Right lobe of liver (tissue), 6 donors: ENCODE data around the gene HIF1AN. TPM values are rescaled to one million over a fixed set of nuclear protein-coding genes. Genes with fewer than 3 reads are reported as not detected.
A peak's percentile ranks its signal among the peaks of the same experiment; 100 is the strongest.

ENCODE experiments used
- ATAC-seq, 4 donors: fragments of 200-7000 bp; cut with Tn5 transposase; one replicate each; pipeline ENCODE4 v1.9.1; 2020; ENCODE audit warnings: mild to moderate bottlenecking in 4 of 4, moderate library complexity in 4 of 4
- DNase-seq, 3 donors: peaks; one replicate each; pipeline ENCODE4 v3.0.0-alpha.2; 2020
- H3K27ac ChIP-seq, 3 donors: fragments of 200-600 bp; one replicate each; pipeline ENCODE4 v1.8.0; 2022
- H3K27me3 ChIP-seq, 2 donors: fragments of 200-600 bp; one replicate each; pipeline ENCODE4 v1.8.0; 2022
- H3K36me3 ChIP-seq, 4 donors: fragments of 200-600 bp; sonication (generic) in 1 of 4; one replicate each; pipeline versions ENCODE4 v1.5.1 to v1.8.0; 2017 to 2022; ENCODE audit warnings: control low read depth in 1 of 4
- H3K4me1 ChIP-seq, 4 donors: fragments of 200-600 bp; sonication (generic) in 1 of 4; one replicate each; pipeline versions ENCODE4 v1.5.1 to v1.8.0; 2017 to 2022; ENCODE audit warnings: control low read depth in 1 of 4
- H3K4me3 ChIP-seq, 3 donors: fragments of 200-600 bp; one replicate each; pipeline ENCODE4 v1.8.0; 2022
- H3K9me3 ChIP-seq, 4 donors: fragments of 200-600 bp; sonication (generic) in 1 of 4; one replicate each; pipeline versions ENCODE4 v1.5.1 to v1.8.0; 2017 to 2022; ENCODE audit warnings: control low read depth in 1 of 4
- CTCF ChIP-seq, 4 donors: fragments of 200-600 bp in 3 of 4; fragments of 450-650 bp in 1 of 4; IDR thresholded peaks; one replicate each; pipeline versions ENCODE4 v1.5.1 to v1.8.0; 2016 to 2022; ENCODE audit warnings: antibody characterized with exemption in 4 of 4, mild to moderate bottlenecking in 2 of 4
- POLR2A ChIP-seq: fragments of 450-650 bp; IDR thresholded peaks from one replicate; pipeline ENCODE4 v1.6.1; 2017; ENCODE audit warnings: antibody characterized with exemption, mild to moderate bottlenecking
- WGBS: methylation state at CpG from one replicate; pipeline ENCODE4 v1.1.6; 2018; ENCODE audit warnings: low coverage, low lambda C conversion rate; ENCODE audit not compliant: insufficient coverage; ENCODE audit errors: missing lambda C conversion rate; 5-methylcytosine and 5-hydroxymethylcytosine counted together
- intact Hi-C, 2 donors: fragments of 100-400 bp; cut with DNase I; formaldehyde crosslinking; loops; one replicate each; pipeline versions ENCODE4 v1.11.2 to v1.14.1; 2022
- total RNA-seq, 6 experiments: library from RNA; depleted of rRNA in 2 of 6; stranded (reverse); fragments of >200 nt in 2 of 6; fragmentation: NEBNext Ultra II Directional in 3 of 6; extraction: Animal tissue kit (Norgen Biotek cat#: 25700) in 3 of 6; gene quantifications; one replicate each; pipeline versions ENCODE4 v1.1.0 to v1.2.4, GENCODE V29; 2016 to 2023
- donor health status: DM: no; HTN: yes; CAD: no.
- donor health status: DM: no; HTN: no; CAD: no.
- donor health status: DM: no; HTN: no; CAD: no.
- donor health status: DM: no; HTN: yes; CAD: no.
- donor health status: DM: no; HTN: yes; CAD: no.

The HIF1AN gene
- total RNA-seq, 6 experiments from 2014 or later = 4.5 to 13.9 (median 11.3) TPM

GRCh38 chr10:100516847-100517246, 18.9 kb upstream of the HIF1AN start:
- DNase-seq (peak; percentile 54 to 82 (median 78)), ATAC-seq (peak; percentile 71 to 78 (median 75))
- Histone ChIP-seq H3K4me3 (no peak overlapping the region), H3K36me3 (no peaks in the 10 kb centered on the region), H3K27me3 (no peaks in the 10 kb centered on the region), H3K9me3 (no peaks in the 10 kb centered on the region), H3K27ac (peak overlapping the region in 1 of 3 donors; percentile 1), H3K4me1 (peaks cover 0 to 40% (median 11%) of the 10 kb centered on the region in 4 donors)
- intact Hi-C loops = no loop called here
- WGBS = 40% methylated on average over 2 of the region's 2 CpGs
- TF ChIP-seq CTCF (IDR thresholded peaks at IDR 0.05) = peak; percentile 33 to 65 (median 53)
- no peak for TF ChIP-seq POLR2A

DNA sequence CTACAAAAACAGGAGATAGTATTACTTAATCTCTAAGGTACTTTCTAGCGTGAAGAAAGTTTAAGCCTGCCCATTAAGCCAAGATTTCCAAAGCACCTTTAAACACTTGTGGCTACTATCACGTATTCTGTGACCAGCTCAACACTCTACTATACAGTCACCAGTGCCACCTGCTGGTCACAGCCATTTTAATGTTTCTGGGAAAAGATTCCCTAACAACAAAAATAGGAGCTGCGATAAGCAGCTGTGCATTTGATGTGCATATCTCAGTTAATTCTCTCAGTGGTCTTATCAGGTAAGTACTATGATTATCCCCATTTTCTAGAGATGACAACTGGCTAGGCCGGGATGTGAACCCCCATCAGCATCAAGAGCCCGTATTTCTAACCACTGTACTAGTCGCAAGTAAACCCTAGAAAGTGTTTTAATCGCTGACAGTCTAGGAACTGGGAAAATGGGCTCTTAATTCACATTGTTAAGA, 16.9 kb upstream of the HIF1AN start:
- DNase-seq (peak in 2 of 3 donors; percentile 43 to 69), ATAC-seq (peak; percentile 64 to 75 (median 72))
- no peaks in the 10 kb centered on the region for H3K27me3 ChIP-seq
- intact Hi-C loops = no loop called here
- H3K9me3 ChIP-seq = no peaks in the 10 kb centered on the region
- H3K4me1 ChIP-seq = peaks cover 0 to 40% (median 11%) of the 10 kb centered on the region in 4 donors
- no peak for TF ChIP-seq POLR2A
- TF ChIP-seq CTCF (IDR thresholded peaks at IDR 0.05) = peak; percentile 69 to 81 (median 72)
- WGBS = 11% methylated on average over 7 of the region's 7 CpGs
- H3K36me3 ChIP-seq = peaks cover 0 to 9% (median 4%) of the 10 kb centered on the region in 4 donors
- H3K27ac ChIP-seq = no peak overlapping the region
- peak overlapping the region; percentile 47 to 59 (median 59) for H3K4me3 ChIP-seq

- peak within 1 kb of the TSS; percentile 47 to 59 (median 59) for H3K4me3 ChIP-seq
- intact Hi-C loops = no loop called here
Measured at GRCh38 chr10:100519311-100520051, 16.3 kb upstream of the HIF1AN start, which contains the start of gene SEC31B. Gene SEC31B, minus strand, starts transcription at chr10:100519861. Its CDS starts 2,909 bp downstream, at chr10:100516952.

GRCh38 chr10:100520811-100521210, 14.9 kb upstream of the HIF1AN start:
- intact Hi-C loops = no loop called here
- DNase-seq = no peak

More at GRCh38 chr10:100519311-100520051, 16.3 kb upstream of the HIF1AN start, which contains the start of gene SEC31B:
- ATAC-seq = peak; percentile 79 to 92 (median 88)
- Histone ChIP-seq H3K4me1 (peaks cover 0 to 40% (median 11%) of the 10 kb centered on the region in 4 donors), H3K27ac (peak within 1 kb of the TSS in 2 of 3 donors; percentile 16 to 39), H3K27me3 (no peaks in the 10 kb centered on the region), H3K36me3 (peaks cover 0 to 15% (median 8%) of the 10 kb centered on the region in 4 donors), H3K9me3 (no peaks in the 10 kb centered on the region)
- 15% methylated on average over 31 of the region's 72 CpGs for WGBS
- peak; percentile 72 to 82 (median 81) for DNase-seq
- TF ChIP-seq CTCF (IDR thresholded peaks at IDR 0.05) = no peak
- TF ChIP-seq POLR2A = no peak

More at GRCh38 chr10:100520811-100521210, 14.9 kb upstream of the HIF1AN start:
- 84% methylated on average over 3 of the region's 3 CpGs for WGBS
- TF ChIP-seq POLR2A (no peak), CTCF (IDR thresholded peaks at IDR 0.05) (no peak)
- Histone ChIP-seq H3K36me3 (peaks cover 0 to 25% (median 12%) of the 10 kb centered on the region in 4 donors), H3K27ac (no peak overlapping the region), H3K27me3 (no peaks in the 10 kb centered on the region), H3K4me1 (peaks cover 0 to 38% (median 10%) of the 10 kb centered on the region in 4 donors), H3K9me3 (no peaks in the 10 kb centered on the region), H3K4me3 (no peak overlapping the region)
- ATAC-seq = no peak
